GM21576 (cell line): ENCODE results near the gene CCL23.
"Not testable (repeated sequence)": the region's sequence is repeated elsewhere in the genome, so short reads cannot be mapped to it uniquely, and the experiment has no call there.

Source experiments
- ATAC-seq: cut with Tn5 transposase; IDR thresholded peaks from one replicate; pipeline ENCODE4 v1.9.1; 2021; ENCODE audit warnings: mild to moderate bottlenecking, moderate library complexity; ENCODE audit not compliant: unreplicated experiment

The CCL23 gene

GRCh38 chr17:36004594-36005108 lies 13.1 kb downstream of the CCL23 start:
- ATAC-seq, result no peak

- no peak for ATAC-seq
These were observed 15.1 kb downstream of the CCL23 start for GRCh38 chr17:36002631-36003030.

- ATAC-seq, result no peak
These were observed 15.7 kb downstream of the CCL23 start for GRCh38 chr17:36001862-36002603.

GRCh38 chr17:36001110-36001771 lies 16.5 kb downstream of the CCL23 start, which contains the start of gene CCL15:
TSS of gene CCL15 (minus strand) at chr17:36001553. CDS start at chr17:36001492, 61 bp downstream.
- ATAC-seq, result no peak

- ATAC-seq, result no peak
These were observed 17.1 kb downstream of the CCL23 start for GRCh38 chr17:36000732-36001109.

GRCh38 chr17:35998756-35999155 lies 19.0 kb downstream of the CCL23 start:
- ATAC-seq, result no peak

GRCh38 chr17:35998018-35998545 lies 19.7 kb downstream of the CCL23 start:
- no peak for ATAC-seq

GRCh38 chr17:35995346-35995745 lies 22.4 kb downstream of the CCL23 start:
- not testable (repeated sequence) for ATAC-seq

GRCh38 chr17:35991075-35991474 lies 26.7 kb downstream of the CCL23 start:
- no peak for ATAC-seq

GRCh38 chr17:35988164-35988563 lies 29.6 kb downstream of the CCL23 start:
- ATAC-seq, result no peak

GRCh38 chr17:35986643-35987042 lies 31.1 kb downstream of the CCL23 start, which contains the start of gene CCL14:
TSS of gene CCL14 (minus strand) at chr17:35986729. CDS start at chr17:35986649, 80 bp downstream.
- ATAC-seq, result no peak

GRCh38 chr17:35984140-35984539 lies 33.6 kb downstream of the CCL23 start:
- no peak for ATAC-seq

GRCh38 chr17:35982409-35983191 lies 35.2 kb downstream of the CCL23 start:
- ATAC-seq, result no peak

GRCh38 chr17:35981908-35982330 lies 35.9 kb downstream of the CCL23 start:
- no peak for ATAC-seq

GRCh38 chr17:35981246-35981645 lies 36.5 kb downstream of the CCL23 start, which contains the start of gene CCL16:
TSS of gene CCL16 (minus strand) at chr17:35981497. CDS start at chr17:35981420, 77 bp downstream.
- ATAC-seq, result no peak

- no peak for ATAC-seq
These were observed 39.4 kb downstream of the CCL23 start for GRCh38 chr17:35978346-35978745.

GRCh38 chr17:35977509-35977908 lies 40.3 kb downstream of the CCL23 start:
- ATAC-seq, result no peak

GRCh38 chr17:35973333-35974260 lies 44.2 kb downstream of the CCL23 start:
- no peak for ATAC-seq

GRCh38 chr17:35972945-35973332 lies 44.8 kb downstream of the CCL23 start:
- no peak for ATAC-seq

GRCh38 chr17:35972535-35972934 lies 45.2 kb downstream of the CCL23 start:
- ATAC-seq, result no peak
